A204.1 (cell line): ENCODE data around the gene TTC39A.

Experiments used
- FAIRE-seq: peaks from 2 replicates; lab custom pipeline; 2012; peaks lifted over from hg19 to GRCh38; lab: Jason Lieb, UNC

TTC39A gene

GRCh38 chr1:51297401-51298321, 32.7 kb downstream of the TTC39A start:
- FAIRE-seq, result no peak

GRCh38 chr1:51296383-51297357, 33.7 kb downstream of the TTC39A start:
- no peak for FAIRE-seq

GRCh38 chr1:51295926-51296325, 34.4 kb downstream of the TTC39A start:
- no peak for FAIRE-seq

- no peak for FAIRE-seq
These were observed 35.7 kb downstream of the TTC39A start for GRCh38 chr1:51294566-51295184.

GRCh38 chr1:51293898-51294515, 36.4 kb downstream of the TTC39A start:
- no peak for FAIRE-seq

- FAIRE-seq, result no peak
These were observed 39.9 kb downstream of the TTC39A start for GRCh38 chr1:51290489-51290847.

- no peak for FAIRE-seq
These were observed 40.5 kb downstream of the TTC39A start for GRCh38 chr1:51289676-51290488.

GRCh38 chr1:51288578-51288977, 41.8 kb downstream of the TTC39A start:
- no peak for FAIRE-seq

- FAIRE-seq, result no peak
These were observed 42.4 kb downstream of the TTC39A start for GRCh38 chr1:51287966-51288365.

- FAIRE-seq, result no peak
These were observed 45.3 kb downstream of the TTC39A start for GRCh38 chr1:51285055-51285454.

- no peak for FAIRE-seq
These were observed 45.8 kb downstream of the TTC39A start for GRCh38 chr1:51284487-51284954.

- no peak for FAIRE-seq
These were observed 46.4 kb downstream of the TTC39A start for GRCh38 chr1:51283979-51284378.

GRCh38 chr1:51282605-51283004, 47.8 kb downstream of the TTC39A start:
- no peak for FAIRE-seq

- no peak for FAIRE-seq
These were observed 48.6 kb downstream of the TTC39A start for GRCh38 chr1:51281807-51282206.

GRCh38 chr1:51280321-51280978, 49.9 kb downstream of the TTC39A start:
- no peak for FAIRE-seq

- no peak for FAIRE-seq
These were observed 54.1 kb downstream of the TTC39A start for GRCh38 chr1:51276286-51276685.

- FAIRE-seq, result no peak
These were observed 55.7 kb downstream of the TTC39A start for GRCh38 chr1:51274676-51275075.

- FAIRE-seq, result no peak
These were observed 57.4 kb downstream of the TTC39A start for GRCh38 chr1:51272916-51273315.

GRCh38 chr1:51270751-51271150, 59.6 kb downstream of the TTC39A start:
- FAIRE-seq, result no peak

- FAIRE-seq, result no peak
These were observed 61.7 kb downstream of the TTC39A start for GRCh38 chr1:51268634-51269033.

- no peak for FAIRE-seq
These were observed 63.6 kb downstream of the TTC39A start for GRCh38 chr1:51266791-51267190.
